Mesodermal cell (in vitro differentiated cells): Measurements from ENCODE around the gene CCDC18.

Experiments
- H3K27ac ChIP-seq: 2 replicates; pipeline ENCODE4 v1.7.0; 2013; ENCODE audit warnings: mild to moderate bottlenecking, low read depth, low read length, moderate library complexity; ENCODE audit not compliant: severe bottlenecking
- H3K36me3 ChIP-seq: 2 replicates; pipeline ENCODE4 v1.7.1; 2013; ENCODE audit warnings: mild to moderate bottlenecking, low read length, moderate library complexity; ENCODE audit not compliant: control insufficient read depth, insufficient read depth
- H3K4me1 ChIP-seq: one replicate; pipeline ENCODE4 v1.7.1; 2013; ENCODE audit warnings: mild to moderate bottlenecking, low read length; ENCODE audit not compliant: insufficient read depth, control insufficient read depth, poor library complexity, severe bottlenecking
- H3K4me3 ChIP-seq: 2 replicates; pipeline ENCODE4 v1.7.0; 2013; ENCODE audit warnings: low read length, control low read depth, mild to moderate bottlenecking; ENCODE audit not compliant: insufficient read depth, poor library complexity, severe bottlenecking; ENCODE audit errors: extremely low read depth
- H3K9me3 ChIP-seq: 2 replicates; pipeline ENCODE4 v1.7.1; 2013; ENCODE audit warnings: mild to moderate bottlenecking, low read length, moderate library complexity; ENCODE audit not compliant: control insufficient read depth
- WGBS, 2 experiments: methylation state at CpG; one replicate each; pipeline ENCODE4 v1.1.5; 2013; ENCODE audit warnings: missing lambda C conversion rate in 2 of 2; ENCODE audit not compliant: insufficient coverage in 2 of 2; 5-methylcytosine and 5-hydroxymethylcytosine counted together

The CCDC18 gene

DNA sequence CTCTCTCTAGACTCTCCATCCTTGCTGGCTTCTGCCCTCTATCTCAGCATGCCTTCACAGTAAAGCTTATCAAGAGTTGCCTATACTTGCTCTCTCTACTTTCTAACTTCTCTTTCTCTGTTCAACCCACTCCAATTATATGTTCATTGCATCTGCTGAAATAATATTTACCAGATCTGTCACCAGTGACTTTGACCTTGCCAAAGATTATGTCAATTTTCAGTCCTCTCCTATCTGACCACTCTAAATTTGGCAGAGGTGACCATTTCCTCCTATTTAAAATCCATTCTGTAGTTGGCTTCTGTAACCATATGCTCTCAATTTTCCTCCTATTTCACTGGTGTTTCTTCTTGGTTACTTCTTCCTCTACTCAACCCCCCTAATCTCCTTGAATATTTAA, 126.4 kb downstream of the CCDC18 start:
- no peaks in the 10 kb centered on the region for H3K4me1 ChIP-seq

DNA sequence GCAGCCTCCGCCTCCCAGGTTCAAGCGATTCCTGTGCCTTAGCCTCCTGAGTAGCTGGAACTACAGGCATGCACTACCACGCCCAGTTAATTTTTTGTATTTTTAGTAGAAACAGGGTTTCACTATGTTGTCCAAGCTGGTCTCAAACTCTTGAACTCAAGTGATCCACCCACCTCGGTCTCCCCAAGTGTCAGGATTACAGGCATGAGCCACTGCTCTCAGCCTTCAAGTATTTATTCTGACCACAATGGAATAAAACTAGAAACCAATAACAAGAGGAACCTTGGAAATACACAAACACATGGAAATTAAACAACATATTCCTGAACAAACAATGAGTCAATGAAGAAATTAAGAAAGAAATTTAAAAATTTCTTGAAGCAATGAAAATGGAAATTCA, 132.5 kb downstream of the CCDC18 start:
- Histone ChIP-seq H3K4me1 (no peaks in the 10 kb centered on the region), H3K36me3 (no peaks in the 10 kb centered on the region), H3K9me3 (no peaks in the 10 kb centered on the region), H3K4me3 (no peak overlapping the region), H3K27ac (no peak overlapping the region)
- WGBS, 2 experiments, result 87 to 90% methylated on average over 3 to 4 of the region's 4 CpGs

More for the DNA sequence above, 126.4 kb downstream of the CCDC18 start:
- H3K27ac ChIP-seq, result no peak overlapping the region
- no peaks in the 10 kb centered on the region for H3K36me3 ChIP-seq
- no peak overlapping the region for H3K4me3 ChIP-seq
- H3K9me3 ChIP-seq, result no peaks in the 10 kb centered on the region

DNA sequence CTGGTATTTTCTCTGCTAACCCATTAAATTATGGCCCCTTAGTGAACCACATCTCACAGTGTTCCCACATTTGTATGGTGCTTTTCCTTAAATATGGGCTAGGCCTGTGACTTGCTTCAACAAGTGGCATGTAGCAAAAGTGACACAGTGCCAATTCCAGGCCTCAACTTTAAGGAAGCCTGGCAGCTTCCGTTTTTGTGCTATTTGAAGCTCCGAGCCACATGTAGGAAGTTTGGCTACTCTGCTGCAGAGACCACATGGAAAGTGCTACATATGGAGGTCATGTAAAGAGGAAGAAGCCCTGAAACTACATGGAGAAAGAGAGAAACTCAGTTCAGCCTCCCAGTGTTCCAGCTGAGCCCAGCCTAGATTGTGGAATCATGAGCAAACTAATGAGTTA, 136.7 kb downstream of the CCDC18 start:
- WGBS, 2 experiments, result 95 to 100% methylated on average over 1 to 2 of the region's 2 CpGs
- Histone ChIP-seq H3K36me3 (no peaks in the 10 kb centered on the region), H3K4me3 (no peak overlapping the region), H3K4me1 (no peaks in the 10 kb centered on the region), H3K9me3 (no peaks in the 10 kb centered on the region), H3K27ac (no peak overlapping the region)

DNA sequence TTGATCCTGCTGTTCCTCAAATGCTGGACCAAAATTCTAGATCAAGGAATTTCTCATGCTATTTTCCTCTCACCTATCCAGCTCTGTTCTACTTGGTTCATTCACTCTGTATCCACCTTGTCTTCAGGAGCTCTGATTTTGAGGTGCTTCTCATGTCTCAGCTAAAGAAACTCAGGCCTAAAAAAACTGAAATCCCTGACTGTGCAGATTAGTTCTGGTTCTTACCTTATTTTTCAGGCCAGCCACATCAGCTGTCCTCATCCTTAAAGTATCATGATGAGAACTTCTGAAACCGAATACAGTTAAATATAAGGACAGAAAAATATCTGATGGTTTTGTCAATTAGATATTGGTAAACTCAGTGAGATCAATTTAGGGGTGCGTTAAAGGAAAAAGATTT, 137.4 kb downstream of the CCDC18 start:
- Histone ChIP-seq H3K4me1 (no peaks in the 10 kb centered on the region), H3K9me3 (no peaks in the 10 kb centered on the region), H3K36me3 (no peaks in the 10 kb centered on the region), H3K27ac (no peak overlapping the region), H3K4me3 (no peak overlapping the region)
- WGBS, 2 experiments, result 95 to 96% methylated on average over 1 to 2 of the region's 2 CpGs

DNA sequence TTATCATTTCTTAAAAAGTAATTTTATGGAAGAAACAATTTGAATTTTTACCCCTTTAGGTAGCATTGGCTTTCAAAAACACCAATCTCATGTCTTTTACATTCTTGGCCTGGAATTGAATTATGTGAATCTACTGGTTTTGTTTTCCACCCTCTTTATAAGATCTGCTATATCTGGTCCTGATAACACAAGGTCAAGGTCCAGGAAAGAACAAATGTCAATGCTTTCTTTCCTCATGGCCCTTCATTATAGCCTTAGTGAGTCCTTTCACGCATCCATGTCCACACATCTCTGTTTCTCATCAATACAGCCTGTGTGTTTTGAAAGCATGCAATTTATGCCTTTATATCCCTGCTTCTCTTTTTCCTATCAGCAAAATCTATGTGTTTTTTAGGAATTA, 141.2 kb downstream of the CCDC18 start:
- H3K27ac ChIP-seq, result no peak overlapping the region
- no peaks in the 10 kb centered on the region for H3K36me3 ChIP-seq
- H3K9me3 ChIP-seq, result no peaks in the 10 kb centered on the region
- H3K4me3 ChIP-seq, result no peak overlapping the region
- 83% methylated on average over 1 of the region's 1 CpG; no CpG with 5 or more reads in 1 of the 2 experiments for WGBS, 2 experiments
- H3K4me1 ChIP-seq, result no peaks in the 10 kb centered on the region

DNA sequence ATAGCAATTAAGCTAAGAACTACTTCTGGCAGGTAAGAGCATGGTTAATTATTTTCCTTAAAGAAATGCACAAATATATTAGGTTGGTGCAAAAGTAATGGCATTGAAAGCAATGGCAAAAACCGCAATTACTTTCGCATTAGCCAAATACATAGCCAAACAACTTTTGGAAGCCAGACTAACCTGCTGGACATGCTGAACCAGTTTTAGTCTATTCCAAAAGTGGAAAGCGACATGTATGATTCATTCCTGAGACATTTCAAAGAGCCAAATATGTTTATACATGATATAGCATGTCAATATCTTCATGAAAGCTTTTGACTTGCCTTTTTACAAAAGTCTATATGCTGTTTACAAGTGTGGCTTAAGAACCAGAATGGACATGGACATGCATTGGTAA, 141.8 kb downstream of the CCDC18 start:
- no peak overlapping the region for H3K27ac ChIP-seq
- 86 to 100% methylated on average over 1 to 2 of the region's 3 CpGs for WGBS, 2 experiments

DNA sequence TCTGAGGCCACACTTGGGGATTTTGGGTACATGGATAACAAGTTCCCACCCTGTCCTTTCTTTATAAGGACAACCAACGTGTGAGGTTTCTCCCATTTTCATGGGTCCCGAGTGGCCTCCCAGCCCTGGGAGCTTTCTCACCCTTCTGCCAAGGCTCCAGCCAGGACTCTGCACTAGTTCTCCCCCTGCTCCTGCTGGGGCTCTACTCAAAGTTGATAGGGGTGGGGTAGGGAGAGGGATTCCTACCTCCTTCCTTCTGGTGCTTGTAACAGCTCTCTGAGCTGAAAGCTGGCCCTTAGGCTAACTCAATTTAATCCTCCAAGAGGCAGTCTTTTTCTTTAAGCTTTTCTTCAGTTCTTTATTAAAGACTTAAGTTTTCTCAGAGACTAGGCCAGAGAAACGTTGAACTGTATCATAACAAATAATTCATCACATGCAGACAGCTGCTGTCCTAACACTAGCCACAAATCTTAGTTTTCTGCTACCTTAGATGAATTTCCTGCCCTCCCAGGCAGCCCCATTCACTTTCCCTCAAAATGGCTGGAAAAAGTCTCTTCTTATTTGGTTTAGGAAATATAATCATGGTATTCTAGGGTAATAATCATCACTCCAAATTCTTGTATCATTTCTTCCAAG, 142.8 kb downstream of the CCDC18 start:
- no peaks in the 10 kb centered on the region for H3K36me3 ChIP-seq
- WGBS, 2 experiments, result 57 to 70% methylated on average over 1 to 3 of the region's 3 CpGs
- no peaks in the 10 kb centered on the region for H3K4me1 ChIP-seq
- no peak overlapping the region for H3K4me3 ChIP-seq
- no peaks in the 10 kb centered on the region for H3K9me3 ChIP-seq
- no peak overlapping the region for H3K27ac ChIP-seq

More for the DNA sequence above, 141.8 kb downstream of the CCDC18 start:
- Histone ChIP-seq H3K9me3 (no peaks in the 10 kb centered on the region), H3K4me3 (no peak overlapping the region), H3K36me3 (no peaks in the 10 kb centered on the region), H3K4me1 (no peaks in the 10 kb centered on the region)

DNA sequence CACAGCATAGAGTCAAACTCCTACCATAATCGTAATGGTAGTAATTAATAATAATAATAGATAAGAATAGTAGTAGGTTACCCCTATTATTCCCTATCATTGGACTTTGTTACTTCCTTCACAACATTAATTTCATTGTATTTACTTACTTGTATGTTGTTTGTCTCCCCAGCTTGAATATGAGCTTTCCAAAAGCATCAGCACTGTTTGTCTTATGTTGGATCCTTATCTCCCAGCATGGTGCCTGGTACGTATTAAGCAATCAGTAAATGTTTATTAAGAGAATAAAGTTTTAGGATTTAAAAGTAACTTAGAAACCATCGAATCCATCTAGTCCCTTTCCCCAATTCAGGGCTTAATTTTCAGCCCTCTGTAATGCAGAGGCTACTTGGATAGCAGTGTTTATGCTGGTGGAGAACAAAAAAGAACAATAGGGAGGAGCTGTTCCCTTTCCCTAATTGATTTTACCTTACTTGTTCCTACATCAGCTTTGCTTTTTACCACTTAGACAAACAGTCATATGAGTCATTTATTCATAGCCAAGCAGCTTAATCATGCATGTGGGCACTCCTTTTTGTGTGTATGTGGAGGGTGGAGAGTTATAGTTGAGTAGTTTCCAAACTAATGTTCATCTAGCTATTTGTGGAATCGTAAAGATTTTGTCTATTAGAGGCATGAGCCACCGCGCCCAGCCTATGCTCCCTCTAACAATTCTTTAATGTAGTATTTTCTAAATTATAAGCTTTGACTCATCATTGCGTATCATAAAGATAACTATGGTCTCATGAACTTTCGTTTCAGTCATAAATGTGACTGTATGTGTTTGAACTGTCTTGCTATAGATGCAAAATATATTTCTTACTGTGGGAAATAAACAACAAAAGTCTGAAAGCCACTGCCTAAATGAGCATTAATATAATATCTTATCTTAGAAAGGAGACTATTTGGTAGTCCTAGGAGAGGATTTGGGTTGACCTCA, 144.3 kb downstream of the CCDC18 start:
- H3K9me3 ChIP-seq, result no peaks in the 10 kb centered on the region
- WGBS, 2 experiments, result no CpG with 5 or more reads among the region's 8 CpGs
- H3K4me1 ChIP-seq, result no peaks in the 10 kb centered on the region
- H3K27ac ChIP-seq, result no peak overlapping the region
- no peak overlapping the region for H3K4me3 ChIP-seq
- no peaks in the 10 kb centered on the region for H3K36me3 ChIP-seq
